ENCODE results near the gene IFITM1. TPM values are rescaled to one million over a fixed set of nuclear protein-coding genes. Genes with fewer than 3 reads are reported as not detected.

The IFITM1 gene
- total RNA-seq, 1 experiment from 2014 or later = 4.8 TPM

DNA sequence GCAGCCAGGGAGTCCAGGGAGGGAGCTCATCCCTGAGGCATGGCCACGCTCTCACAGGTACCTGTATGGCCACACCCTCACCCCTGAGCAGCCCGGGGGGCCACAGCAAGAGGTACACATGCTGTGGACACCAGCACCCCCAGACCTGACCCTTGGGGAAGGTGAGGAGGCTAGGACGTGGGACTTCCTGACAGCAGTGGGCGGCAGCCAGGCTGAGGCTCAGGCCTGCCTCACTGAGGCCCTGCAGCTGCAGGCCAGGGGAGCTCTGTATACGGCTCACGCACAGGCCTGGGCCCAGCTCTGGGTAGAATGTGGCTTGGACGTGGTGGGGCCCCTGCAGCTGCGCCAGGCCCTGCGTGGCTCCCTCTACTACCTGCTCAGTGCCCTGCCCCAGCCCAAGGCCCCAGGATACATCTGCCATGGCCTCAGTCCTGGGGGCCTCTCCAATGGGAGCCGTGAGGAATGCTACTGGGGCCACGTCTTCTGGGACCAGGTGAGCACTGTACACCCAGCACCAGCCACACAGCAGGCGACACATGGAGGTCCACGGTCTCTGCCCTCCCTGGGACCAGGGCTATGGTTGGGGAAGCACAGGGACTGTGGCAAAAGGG is 23.1 kb upstream of the IFITM1 start:
- Mint-ChIP-seq H3K27ac (ENCODE audit: low read depth, unreplicated experiment) (no peak overlapping the region), H3K4me3 (ENCODE audit: unreplicated experiment) (peak overlapping the region; percentile 39), H3K36me3 (ENCODE audit: insufficient read depth, unreplicated experiment) (no peaks in the 10 kb centered on the region), H3K9me3 (ENCODE audit: unreplicated experiment) (no peaks in the 10 kb centered on the region), H3K4me1 (ENCODE audit: insufficient read depth, unreplicated experiment) (no peaks in the 10 kb centered on the region), H3K27me3 (ENCODE audit: insufficient read depth, unreplicated experiment) (peaks cover 15% of the 10 kb centered on the region)
- no peak for DNase-seq (ENCODE audit: unreplicated experiment)
- ChIA-PET CTCF (interaction anchor here (0.9 kb wide), 1 partner anchor 40 kb away, joined by 3 read pairs; no protein-coding TSS in a partner anchor), POLR2A (interaction anchor here (1.1 kb wide), 1 partner anchor 10 kb away, joined by 3 read pairs; no protein-coding TSS in a partner anchor)
- TF ChIP-seq, protein P1, sequence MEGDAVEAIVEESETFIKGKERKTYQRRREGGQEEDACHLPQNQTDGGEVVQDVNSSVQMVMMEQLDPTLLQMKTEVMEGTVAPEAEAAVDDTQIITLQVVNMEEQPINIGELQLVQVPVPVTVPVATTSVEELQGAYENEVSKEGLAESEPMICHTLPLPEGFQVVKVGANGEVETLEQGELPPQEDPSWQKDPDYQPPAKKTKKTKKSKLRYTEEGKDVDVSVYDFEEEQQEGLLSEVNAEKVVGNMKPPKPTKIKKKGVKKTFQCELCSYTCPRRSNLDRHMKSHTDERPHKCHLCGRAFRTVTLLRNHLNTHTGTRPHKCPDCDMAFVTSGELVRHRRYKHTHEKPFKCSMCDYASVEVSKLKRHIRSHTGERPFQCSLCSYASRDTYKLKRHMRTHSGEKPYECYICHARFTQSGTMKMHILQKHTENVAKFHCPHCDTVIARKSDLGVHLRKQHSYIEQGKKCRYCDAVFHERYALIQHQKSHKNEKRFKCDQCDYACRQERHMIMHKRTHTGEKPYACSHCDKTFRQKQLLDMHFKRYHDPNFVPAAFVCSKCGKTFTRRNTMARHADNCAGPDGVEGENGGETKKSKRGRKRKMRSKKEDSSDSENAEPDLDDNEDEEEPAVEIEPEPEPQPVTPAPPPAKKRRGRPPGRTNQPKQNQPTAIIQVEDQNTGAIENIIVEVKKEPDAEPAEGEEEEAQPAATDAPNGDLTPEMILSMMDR (IDR thresholded peaks at IDR 0.05; ENCODE audit: unreplicated experiment) = no peak
- BruUV-seq (replicated peaks) = no TSS peak
- intact Hi-C loops (cut with micrococcal nuclease) = no loop called here

DNA sequence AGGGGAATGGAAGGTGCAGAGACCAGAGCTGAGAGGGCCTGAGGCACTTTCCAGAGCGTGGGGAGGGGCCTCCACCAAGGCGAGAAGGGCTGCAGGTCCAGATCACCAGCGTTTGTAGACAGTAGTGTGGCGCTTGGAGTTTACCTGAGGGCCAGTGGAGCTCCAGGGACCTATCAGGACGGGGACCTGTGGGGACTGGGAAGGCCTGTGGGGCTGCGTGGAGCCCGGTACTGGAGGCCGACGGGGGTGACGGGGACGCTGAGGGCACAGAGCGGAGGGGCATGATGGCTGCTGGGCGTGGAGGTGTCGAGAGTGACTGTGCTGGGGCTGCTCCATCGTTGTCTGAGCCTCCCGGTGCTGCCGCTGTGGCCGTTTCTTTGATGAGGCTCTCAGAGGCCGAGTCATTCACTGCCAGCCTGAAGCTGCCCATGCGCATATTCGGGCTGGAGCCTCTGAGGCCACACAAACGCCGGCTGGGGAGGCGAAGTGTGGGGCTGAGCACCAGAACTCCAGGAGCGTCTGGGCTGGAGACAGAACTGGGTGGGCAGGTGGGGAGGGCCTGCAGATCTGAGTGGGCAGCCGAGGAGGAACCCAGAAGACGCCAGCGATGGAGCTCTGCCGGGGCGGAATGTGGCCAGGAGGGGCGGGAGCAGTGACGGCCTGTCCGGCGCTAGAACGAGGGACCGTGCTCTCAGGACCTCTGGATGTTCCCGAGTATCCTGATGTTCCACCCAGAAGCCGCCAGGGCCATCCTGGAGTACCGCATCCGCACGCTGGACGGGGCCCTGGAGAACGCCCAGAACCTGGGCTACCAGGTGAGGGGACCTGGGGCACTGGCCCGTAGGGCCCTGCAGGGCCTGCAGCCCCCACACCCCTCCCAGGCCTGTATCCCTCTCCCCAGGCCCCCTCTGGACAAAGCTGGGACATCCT is 22.3 kb upstream of the IFITM1 start:
- no TSS peak for BruUV-seq (replicated peaks)
- Mint-ChIP-seq H3K4me3 (ENCODE audit: unreplicated experiment) (no peak overlapping the region), H3K27me3 (ENCODE audit: insufficient read depth, unreplicated experiment) (peaks cover 15% of the 10 kb centered on the region), H3K4me1 (ENCODE audit: insufficient read depth, unreplicated experiment) (no peaks in the 10 kb centered on the region), H3K9me3 (ENCODE audit: unreplicated experiment) (no peaks in the 10 kb centered on the region), H3K36me3 (ENCODE audit: insufficient read depth, unreplicated experiment) (no peaks in the 10 kb centered on the region), H3K27ac (ENCODE audit: low read depth, unreplicated experiment) (no peak overlapping the region)
- TF ChIP-seq, protein P1 (IDR thresholded peaks at IDR 0.05; ENCODE audit: unreplicated experiment) = no peak
- ChIA-PET CTCF (interaction anchor here (0.9 kb wide), 1 partner anchor 40 kb away, joined by 3 read pairs; no protein-coding TSS in a partner anchor), POLR2A (interaction anchor here (0.5 to 1.1 kb wide), 2 partner anchors 9 to 29 kb away, joined by 3 to 4 read pairs; no protein-coding TSS in a partner anchor)
- intact Hi-C loops (cut with micrococcal nuclease) = no loop called here
- DNase-seq (ENCODE audit: unreplicated experiment) = no peak

DNA sequence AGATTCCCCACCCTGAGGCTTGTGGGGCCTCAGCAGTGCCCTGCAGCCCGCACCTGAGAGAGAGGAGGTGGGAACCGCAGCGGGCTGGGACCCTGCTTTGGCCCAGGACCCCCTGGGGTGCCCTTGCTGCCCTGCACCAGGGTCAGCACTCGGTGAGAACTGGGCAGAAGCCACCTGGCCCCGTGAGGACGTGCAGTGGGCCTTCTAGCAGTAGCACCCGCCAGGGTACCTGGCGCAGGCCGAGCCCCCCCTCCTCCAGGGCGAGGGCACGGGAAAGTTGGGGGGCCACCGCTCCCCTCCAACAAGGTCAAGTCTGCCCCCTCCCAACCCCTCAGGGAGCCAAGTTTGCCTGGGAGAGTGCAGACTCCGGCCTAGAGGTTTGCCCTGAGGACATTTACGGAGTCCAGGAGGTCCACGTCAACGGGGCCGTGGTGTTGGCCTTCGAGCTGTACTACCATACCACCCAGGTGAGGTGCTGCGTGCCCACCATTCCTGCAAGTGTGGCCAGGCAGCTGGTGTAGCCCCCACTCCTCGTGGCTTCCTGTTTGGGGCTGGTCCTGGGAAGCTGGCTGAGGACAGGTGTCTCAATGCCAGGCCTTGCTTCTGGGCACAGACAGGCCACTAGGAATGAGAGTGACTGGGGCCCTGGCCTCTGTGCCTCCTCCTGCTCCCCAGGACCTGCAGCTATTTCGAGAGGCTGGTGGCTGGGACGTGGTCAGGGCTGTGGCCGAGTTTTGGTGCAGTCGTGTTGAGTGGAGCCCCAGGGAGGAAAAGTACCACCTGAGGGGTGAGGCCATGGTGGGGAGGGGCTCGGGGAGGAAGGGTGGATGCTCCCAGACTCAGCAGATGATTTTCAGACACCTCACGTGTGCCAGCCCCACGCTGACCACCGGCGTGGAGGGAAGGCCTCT is 21.4 kb upstream of the IFITM1 start:
- Mint-ChIP-seq H3K36me3 (ENCODE audit: insufficient read depth, unreplicated experiment) (no peaks in the 10 kb centered on the region), H3K27ac (ENCODE audit: low read depth, unreplicated experiment) (no peak overlapping the region), H3K27me3 (ENCODE audit: insufficient read depth, unreplicated experiment) (peaks cover 6% of the 10 kb centered on the region), H3K4me3 (ENCODE audit: unreplicated experiment) (no peak overlapping the region), H3K9me3 (ENCODE audit: unreplicated experiment) (no peaks in the 10 kb centered on the region), H3K4me1 (ENCODE audit: insufficient read depth, unreplicated experiment) (peaks cover 4% of the 10 kb centered on the region)
- CTCF ChIA-PET = no interaction called here
- BruUV-seq (replicated peaks) = no TSS peak
- POLR2A ChIA-PET = interaction anchor here (0.6 kb wide), 1 partner anchor 8 kb away, joined by 3 read pairs; no protein-coding TSS in a partner anchor
- intact Hi-C loops (cut with micrococcal nuclease) = no loop called here
- TF ChIP-seq, protein P1 (IDR thresholded peaks at IDR 0.05; ENCODE audit: unreplicated experiment) = no peak
- DNase-seq (ENCODE audit: unreplicated experiment) = no peak
